NT2/D1 (cell line): ENCODE data around the gene IL17RB.

Experiments used
- SUZ12 ChIP-seq: IDR thresholded peaks from 2 replicates; pipeline ENCODE4 v1.6.1; 2011; ENCODE audit not compliant: insufficient read length, insufficient read depth; ENCODE audit errors: extremely low read depth
- YY1 ChIP-seq: IDR thresholded peaks from 2 replicates; pipeline ENCODE4 v1.6.1; 2011; ENCODE audit not compliant: insufficient read length, insufficient read depth
- ZNF274 ChIP-seq: IDR thresholded peaks from 2 replicates; pipeline ENCODE4 v1.6.1; 2011; ENCODE audit warnings: mild to moderate bottlenecking, low read depth, low read length

GRCh38 chr3:53823956-53824657 lies 22.3 kb upstream of the IL17RB start:
- TF ChIP-seq ZNF274 = no peak
- TF ChIP-seq SUZ12 = no peak
- TF ChIP-seq YY1 = no peak
